Fibroblast of skin of left quadriceps (primary cell): Measurements from ENCODE around the gene D2HGDH.
"Not testable (repeated sequence)": the region's sequence is repeated elsewhere in the genome, so short reads cannot be mapped to it uniquely, and the experiment has no call there.

Experiments
- DNase-seq, 2 experiments: peaks; one replicate each; pipeline ENCODE4 v3.0.0-alpha.2; 2013; ENCODE audit warnings: low read depth in 2 of 2

The D2HGDH gene

GRCh38 chr2:241748468-241749256 is 14.2 kb downstream of the D2HGDH start:
- no peak for DNase-seq

GRCh38 chr2:241750076-241750840 is 15.8 kb downstream of the D2HGDH start:
- DNase-seq: no peak

- DNase-seq: no peak
Measured at GRCh38 chr2:241751152-241751551, 16.7 kb downstream of the D2HGDH start.

GRCh38 chr2:241751776-241752175 is 17.3 kb downstream of the D2HGDH start:
- no peak for DNase-seq

- DNase-seq: no peak
Measured at GRCh38 chr2:241752253-241752652, 17.8 kb downstream of the D2HGDH start.

GRCh38 chr2:241752689-241753276 is 18.4 kb downstream of the D2HGDH start:
- no peak for DNase-seq

- no peak for DNase-seq
Measured at GRCh38 chr2:241753493-241753892, 19.1 kb downstream of the D2HGDH start.

GRCh38 chr2:241754042-241754441 is 19.6 kb downstream of the D2HGDH start:
- DNase-seq: no peak

- DNase-seq: no peak
Measured at GRCh38 chr2:241755166-241755565, 20.7 kb downstream of the D2HGDH start.

GRCh38 chr2:241755777-241756176 is 21.3 kb downstream of the D2HGDH start:
- no peak for DNase-seq

- DNase-seq: no peak
Measured at GRCh38 chr2:241759067-241759807, 24.8 kb downstream of the D2HGDH start.

- DNase-seq: not testable (repeated sequence)
Measured at GRCh38 chr2:241759893-241760292, 25.5 kb downstream of the D2HGDH start.

- no peak for DNase-seq
Measured at GRCh38 chr2:241760301-241760771, 25.9 kb downstream of the D2HGDH start.

- no peak for DNase-seq
Measured at GRCh38 chr2:241762321-241762932, 28.0 kb downstream of the D2HGDH start.

GRCh38 chr2:241762933-241763369 is 28.5 kb downstream of the D2HGDH start:
- no peak for DNase-seq

- no peak for DNase-seq
Measured at GRCh38 chr2:241763551-241764274, 29.3 kb downstream of the D2HGDH start.

- DNase-seq: no peak
Measured at GRCh38 chr2:241764275-241765241, 30.1 kb downstream of the D2HGDH start.

- no peak for DNase-seq
Measured at GRCh38 chr2:241767464-241768250, 33.2 kb downstream of the D2HGDH start.

GRCh38 chr2:241768251-241768711 is 33.9 kb downstream of the D2HGDH start:
- DNase-seq: no peak
